Adrenal gland (tissue), 12 donors: Measurements from ENCODE around the gene VSIR. TPM values are rescaled to one million over a fixed set of nuclear protein-coding genes. Genes with fewer than 3 reads are reported as not detected.

Experiments
- DNase-seq, 7 donors: peaks; one replicate each; pipeline ENCODE4 v3.0.0-alpha.2; 2019 to 2020
- H3K27ac ChIP-seq, 5 donors: fragments of 200-600 bp; sonication (generic) in 4 of 5; 1 replicate in 3 of 5; 2 replicates in 2 of 5; pipeline versions ENCODE4 v1.5.1 to v1.8.0; 2016 to 2020; ENCODE audit warnings: mild to moderate bottlenecking in 1 of 5
- H3K27me3 ChIP-seq: fragments of 200-600 bp; 2 replicates; pipeline ENCODE4 v1.8.0; 2021
- H3K36me3 ChIP-seq, 2 donors: fragments of 200-600 bp; replicated peaks in 1 of 2; 1 replicate in 1 of 2; 2 replicates in 1 of 2; pipeline versions ENCODE4 v1.5.1 to v1.8.0; 2018 to 2022
- H3K4me1 ChIP-seq, 2 donors: fragments of 200-600 bp; replicated peaks in 1 of 2; 1 replicate in 1 of 2; 2 replicates in 1 of 2; pipeline versions ENCODE4 v1.5.1 to v1.8.0; 2018 to 2021
- H3K4me3 ChIP-seq, 4 donors: fragments of 200-600 bp; sonication (generic) in 3 of 4; one replicate each; pipeline ENCODE4 v1.5.1; 2016 to 2018
- H3K9me3 ChIP-seq, 3 donors: fragments of 200-600 bp; sonication (generic) in 1 of 3; replicated peaks in 1 of 3; 1 replicate in 2 of 3; 2 replicates in 1 of 3; pipeline versions ENCODE4 v1.5.1 to v1.8.0; 2016 to 2021
- POLR2A ChIP-seq, 2 donors: fragments of 450-650 bp; IDR thresholded peaks; one replicate each; pipeline ENCODE4 v1.6.1; 2017; ENCODE audit warnings: antibody characterized with exemption in 2 of 2, mild to moderate bottlenecking in 2 of 2, moderate library complexity in 1 of 2
- WGBS, 4 donors: extraction: QIAGEN DNeasy Blood & Tissue Kit in 2 of 4; methylation state at CpG; one replicate each; pipeline versions ENCODE4 v1.1.5 to v1.1.7; 2013 to 2017; 5-methylcytosine and 5-hydroxymethylcytosine counted together
- intact Hi-C, 2 donors: fragments of 100-400 bp; cut with DNase I; formaldehyde crosslinking; loops; one replicate each; pipeline versions ENCODE4 v1.14.1 to v1.15.0; 2022 to 2023
- polyA plus RNA-seq, 3 donors: library from polyadenylated mRNA; stranded (reverse); fragments of 200-250 nt in 2 of 3; fragments of 350-450 nt in 1 of 3; fragmentation: Illumina TruSeq in 1 of 3; extraction: RNeasy Lipid Tissue Mini Kit (QIAGEN cat#74804) in 1 of 3; gene quantifications; one replicate each; pipeline ENCODE4 v1.2.3, GENCODE V29; 2013 to 2014
- total RNA-seq, 9 donors: library from RNA; depleted of rRNA in 4 of 9; stranded (reverse); fragments of >200 nt in 4 of 9; fragments of 120-200 nt in 1 of 9; fragmentation: NEBNext Ultra II Directional in 1 of 9; extraction: Animal tissue kit (Norgen Biotek cat#: 25700) in 1 of 9; gene quantifications; one replicate each; pipeline versions ENCODE4 v1.1.0 to v1.2.4, GENCODE V29; 2013 to 2023
- TF ChIP-seq, protein P1 (sequence below), 6 experiments: fragments of 450-650 bp in 4 of 6; fragments of 200-600 bp in 2 of 6; sonication (generic) in 1 of 6; IDR thresholded peaks; 1 replicate in 5 of 6; 2 replicates in 1 of 6; pipeline versions ENCODE4 v1.5.1 to v1.8.0; 2016 to 2021; ENCODE audit warnings: antibody characterized with exemption in 6 of 6, mild to moderate bottlenecking in 2 of 6, moderate library complexity in 1 of 6
- donor health status: healthy with polysubstance abuse.
- donor health status: Bipolar disorder and iron deficiency.
- donor health status: DM: yes; HTN: yes; CAD: no.
- donor health status: DM: no; HTN: no; CAD: no.
- donor health status: DM: no; HTN: no; CAD: no.
- donor health status: DM: yes; HTN: yes; CAD: no.

The VSIR gene
- total and polyA plus RNA-seq, 12 donors: 8.0 to 71.7 (median 35.4) TPM

DNA sequence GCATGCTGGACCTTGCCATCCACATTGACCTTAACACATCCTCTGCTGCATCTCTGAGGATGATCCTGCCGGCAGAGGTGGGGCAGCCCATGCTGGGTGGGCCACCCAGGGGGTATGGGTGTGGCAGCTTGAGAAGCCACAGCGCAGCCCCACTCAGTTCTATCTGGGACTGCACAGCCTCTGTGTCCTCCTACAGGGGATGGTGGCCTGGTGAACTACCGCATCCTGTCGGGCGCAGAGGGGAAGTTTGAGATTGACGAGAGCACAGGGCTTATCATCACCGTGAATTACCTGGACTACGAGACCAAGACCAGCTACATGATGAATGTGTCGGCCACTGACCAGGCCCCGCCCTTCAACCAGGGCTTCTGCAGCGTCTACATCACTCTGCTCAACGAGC is 41.5 kb downstream of the VSIR start:
- DNase-seq: no peak
- no peaks in the 10 kb centered on the region for H3K36me3 ChIP-seq
- WGBS, 4 donors: 88 to 93% (median 90%) methylated on average over 8 to 12 of the region's 12 CpGs
- no peak overlapping the region for H3K27ac ChIP-seq
- H3K9me3 ChIP-seq: no peaks in the 10 kb centered on the region
- no peaks in the 10 kb centered on the region for H3K27me3 ChIP-seq
- no peak for TF ChIP-seq POLR2A (IDR thresholded peaks at IDR 0.05)
- TF ChIP-seq, protein P1, sequence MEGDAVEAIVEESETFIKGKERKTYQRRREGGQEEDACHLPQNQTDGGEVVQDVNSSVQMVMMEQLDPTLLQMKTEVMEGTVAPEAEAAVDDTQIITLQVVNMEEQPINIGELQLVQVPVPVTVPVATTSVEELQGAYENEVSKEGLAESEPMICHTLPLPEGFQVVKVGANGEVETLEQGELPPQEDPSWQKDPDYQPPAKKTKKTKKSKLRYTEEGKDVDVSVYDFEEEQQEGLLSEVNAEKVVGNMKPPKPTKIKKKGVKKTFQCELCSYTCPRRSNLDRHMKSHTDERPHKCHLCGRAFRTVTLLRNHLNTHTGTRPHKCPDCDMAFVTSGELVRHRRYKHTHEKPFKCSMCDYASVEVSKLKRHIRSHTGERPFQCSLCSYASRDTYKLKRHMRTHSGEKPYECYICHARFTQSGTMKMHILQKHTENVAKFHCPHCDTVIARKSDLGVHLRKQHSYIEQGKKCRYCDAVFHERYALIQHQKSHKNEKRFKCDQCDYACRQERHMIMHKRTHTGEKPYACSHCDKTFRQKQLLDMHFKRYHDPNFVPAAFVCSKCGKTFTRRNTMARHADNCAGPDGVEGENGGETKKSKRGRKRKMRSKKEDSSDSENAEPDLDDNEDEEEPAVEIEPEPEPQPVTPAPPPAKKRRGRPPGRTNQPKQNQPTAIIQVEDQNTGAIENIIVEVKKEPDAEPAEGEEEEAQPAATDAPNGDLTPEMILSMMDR (IDR thresholded peaks at IDR 0.05): no peak
- intact Hi-C loops: loop anchor here in 1 of 2 donors (5.0 kb wide), 1 partner anchor 41 kb away; the partner anchor contains the start of gene VSIR
- H3K4me3 ChIP-seq: no peak overlapping the region
- H3K4me1 ChIP-seq: peaks cover 26 to 28% of the 10 kb centered on the region in 2 donors

DNA sequence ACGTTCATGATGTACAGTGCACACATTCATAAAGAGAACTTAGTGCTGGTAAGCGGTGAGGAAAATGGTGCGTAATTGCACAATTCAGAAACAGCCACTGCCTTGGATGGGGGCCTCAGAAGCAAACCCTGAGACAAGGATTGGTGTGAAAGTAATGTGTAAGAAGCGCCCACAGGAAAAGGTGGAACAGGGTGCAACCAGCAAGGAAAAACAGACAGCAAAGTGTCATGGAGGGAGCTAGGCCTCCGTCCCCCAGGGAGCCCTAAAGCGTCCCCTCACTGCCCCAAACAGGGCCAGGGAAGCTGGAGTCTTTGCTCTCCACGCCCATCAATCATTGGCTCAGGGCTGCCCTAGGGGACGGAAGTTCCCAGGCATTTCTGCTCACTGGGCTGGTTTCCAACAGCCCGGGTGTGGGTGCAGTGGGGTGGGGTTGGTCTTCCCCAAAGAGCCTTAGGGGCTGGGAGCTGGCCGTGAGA is 44.1 kb downstream of the VSIR start:
- WGBS, 4 donors: 54 to 63% (median 59%) methylated on average over 9 to 10 of the region's 10 CpGs
- TF ChIP-seq, protein P1 (IDR thresholded peaks at IDR 0.05): no peak
- TF ChIP-seq POLR2A (IDR thresholded peaks at IDR 0.05): no peak
- Histone ChIP-seq H3K4me3 (no peak overlapping the region), H3K27me3 (no peaks in the 10 kb centered on the region), H3K27ac (peak overlapping the region in 3 of 5 donors; percentile 9 to 91 (median 70)), H3K4me1 (peaks cover 26 to 37% of the 10 kb centered on the region in 2 donors), H3K36me3 (no peaks in the 10 kb centered on the region), H3K9me3 (no peaks in the 10 kb centered on the region)
- intact Hi-C loops: no loop called here
- peak in 6 of 7 donors; percentile 33 to 54 (median 40) for DNase-seq

DNA sequence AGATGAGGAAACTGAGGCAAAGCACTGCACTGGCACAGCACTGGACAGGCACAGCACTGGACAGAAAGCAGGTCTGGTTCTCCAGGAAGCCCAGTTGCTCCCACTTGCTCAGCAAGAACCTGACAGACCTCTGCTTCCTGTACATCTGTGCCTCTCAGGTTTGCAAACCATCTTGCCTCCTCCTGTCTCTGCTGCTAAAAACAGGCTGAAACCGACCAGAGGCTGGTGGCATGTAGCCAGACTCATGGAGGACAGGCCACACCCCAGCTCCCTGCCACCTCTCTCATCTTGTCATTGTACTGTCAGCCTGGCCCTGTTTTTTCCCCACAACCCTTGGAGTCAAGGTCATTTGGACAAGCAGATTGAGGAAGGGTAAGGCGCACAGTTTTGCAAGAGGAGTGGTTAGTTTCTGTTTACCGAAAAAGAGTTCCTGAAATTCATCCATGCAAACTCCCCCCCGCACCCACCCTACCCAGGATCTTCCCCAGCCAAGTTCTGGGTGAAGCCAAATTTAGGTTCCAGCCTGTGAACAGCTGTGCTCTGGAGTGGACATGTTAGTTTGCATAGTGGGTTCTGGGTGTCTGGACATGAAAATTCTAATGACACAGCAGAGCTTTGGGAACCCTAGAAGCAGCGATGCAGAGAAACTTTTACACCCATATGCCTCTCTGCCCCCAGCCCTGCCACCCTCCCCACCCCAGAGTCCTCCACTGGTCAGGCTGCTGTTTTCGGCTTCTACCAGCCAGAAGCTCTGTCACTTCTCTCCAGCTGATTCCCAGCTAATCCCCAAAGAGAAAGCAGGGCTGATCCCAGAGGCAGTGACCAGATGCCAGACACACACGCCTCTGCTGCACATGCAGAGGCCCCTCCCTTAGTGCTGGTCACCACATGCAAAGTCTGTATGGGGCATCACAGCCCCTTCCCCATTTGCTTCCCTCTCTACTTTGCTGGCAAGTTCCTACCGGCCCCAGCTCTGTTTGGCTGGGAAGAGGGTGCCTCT is 45.3 kb downstream of the VSIR start:
- Histone ChIP-seq H3K4me1 (peaks cover 26 to 37% of the 10 kb centered on the region in 2 donors), H3K27me3 (no peaks in the 10 kb centered on the region), H3K36me3 (no peaks in the 10 kb centered on the region), H3K27ac (peak overlapping the region in 4 of 5 donors; percentile 9 to 91 (median 46)), H3K9me3 (no peaks in the 10 kb centered on the region), H3K4me3 (no peak overlapping the region)
- 31 to 53% (median 44%) methylated on average over 6 to 8 of the region's 8 CpGs for WGBS, 4 donors
- DNase-seq: peak; percentile 61 to 87 (median 78)
- intact Hi-C loops: no loop called here
- no peak for TF ChIP-seq POLR2A (IDR thresholded peaks at IDR 0.05)
- TF ChIP-seq, protein P1 (IDR thresholded peaks at IDR 0.05): no peak

DNA sequence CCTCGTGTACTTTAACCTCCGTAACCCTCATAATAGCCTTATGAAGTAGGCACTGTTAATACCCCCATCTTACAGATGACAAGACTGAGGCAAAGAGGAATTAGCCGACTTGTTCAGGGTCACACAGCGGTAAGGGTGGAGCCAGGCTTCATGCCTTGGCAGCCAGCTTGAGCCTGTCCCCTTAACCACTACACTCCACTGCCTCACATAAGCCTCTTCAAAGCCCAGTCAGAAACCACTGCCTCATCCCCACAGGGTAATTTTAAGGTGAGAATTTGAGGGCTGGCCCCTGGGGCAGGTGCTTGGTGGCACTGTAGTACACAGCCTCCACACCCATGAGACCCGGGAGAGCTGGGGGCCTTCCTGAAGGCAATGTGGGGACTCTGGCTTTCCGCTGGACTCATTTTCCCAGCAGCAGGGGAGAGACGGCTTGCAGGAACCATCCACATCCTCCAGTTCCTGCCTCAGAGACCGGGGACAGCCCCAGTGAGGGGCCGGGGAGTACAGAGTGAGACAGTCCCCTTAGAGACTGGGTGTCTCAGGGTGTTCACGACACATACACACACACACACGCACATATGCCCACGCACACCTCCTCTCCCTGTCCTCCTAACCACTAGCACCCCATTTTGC is 46.1 kb downstream of the VSIR start:
- H3K27ac ChIP-seq: peak overlapping the region in 3 of 5 donors; percentile 3 to 91 (median 70)
- no peaks in the 10 kb centered on the region for H3K9me3 ChIP-seq
- H3K4me1 ChIP-seq: peaks cover 26 to 37% of the 10 kb centered on the region in 2 donors
- H3K4me3 ChIP-seq: no peak overlapping the region
- TF ChIP-seq, protein P1 (IDR thresholded peaks at IDR 0.05): no peak
- TF ChIP-seq POLR2A (IDR thresholded peaks at IDR 0.05): no peak
- H3K36me3 ChIP-seq: no peaks in the 10 kb centered on the region
- WGBS, 4 donors: 65 to 74% (median 70%) methylated on average over 7 to 12 of the region's 12 CpGs
- no peaks in the 10 kb centered on the region for H3K27me3 ChIP-seq
- intact Hi-C loops: no loop called here
- DNase-seq: no peak
